Activated T-cell treated with anti-CD3 and anti-CD28 coated beads for 24 hours (primary cell): Measurements from ENCODE around the gene SFI1.
"Not testable (repeated sequence)": the region's sequence is repeated elsewhere in the genome, so short reads cannot be mapped to it uniquely, and the experiment has no call there.

ENCODE experiments used
- DNase-seq: peaks from one replicate; pipeline ENCODE4 v3.0.0-alpha.2; 2020; ENCODE audit warnings: low read depth

SFI1 gene

DNA sequence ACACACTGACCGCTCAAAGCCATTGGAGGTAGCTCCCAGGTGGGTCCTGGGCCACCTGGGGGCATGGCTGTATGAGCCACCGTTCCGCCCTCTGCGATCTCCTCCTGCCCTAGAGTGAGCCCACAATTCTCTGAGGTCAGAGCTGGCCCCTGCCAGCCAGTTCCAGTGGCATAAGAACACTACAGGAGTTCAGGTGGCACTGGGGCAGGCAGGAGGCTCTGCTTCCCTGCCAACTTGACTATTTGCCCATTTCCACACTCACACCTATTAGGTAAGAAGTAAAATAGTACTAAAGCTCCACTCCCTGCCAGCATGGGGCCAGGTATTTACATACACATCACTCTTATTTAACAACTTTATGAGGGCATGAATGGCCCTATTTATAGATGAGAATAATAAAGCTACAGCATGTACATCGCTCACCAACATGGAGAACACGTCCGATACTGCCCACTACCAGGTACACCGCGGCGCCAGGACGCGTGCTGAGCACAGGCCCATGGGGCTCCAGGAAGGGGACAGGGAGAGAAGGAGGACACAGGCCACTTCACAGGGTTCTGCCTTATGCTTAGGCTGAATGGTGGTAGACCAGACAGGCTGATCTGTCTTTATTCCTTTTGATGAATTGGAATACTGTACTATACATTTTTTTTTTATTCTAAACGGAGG is 139.4 kb downstream of the SFI1 start:
- DNase-seq: no peak

DNA sequence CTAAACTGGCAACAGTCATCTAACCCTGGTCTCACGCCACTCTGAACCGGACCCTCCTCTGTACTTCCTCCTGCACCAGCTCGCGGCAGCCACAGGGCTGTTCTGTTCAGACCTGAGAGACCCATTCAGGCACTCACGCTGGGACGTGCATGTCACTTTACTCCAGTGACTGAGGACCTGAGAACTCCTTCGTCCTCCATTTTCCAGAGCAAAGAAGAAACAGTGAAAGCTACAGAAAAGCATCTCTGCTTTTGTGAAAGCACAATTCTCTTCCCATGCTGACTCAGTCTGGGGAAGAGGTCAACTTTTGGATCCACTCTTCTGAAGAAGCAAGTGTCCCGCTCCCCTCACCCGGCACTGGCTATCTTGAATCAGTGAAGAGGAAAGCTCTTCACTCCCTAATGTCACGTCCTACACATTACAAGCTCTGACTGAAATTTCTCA is 141.1 kb downstream of the SFI1 start:
- no peak for DNase-seq

- DNase-seq: no peak
Observed at GRCh38 chr22:31637891-31638618, 141.7 kb downstream of the SFI1 start.

GRCh38 chr22:31639436-31640039 is 143.2 kb downstream of the SFI1 start:
- DNase-seq: no peak

- peak; percentile 41 for DNase-seq
Observed at GRCh38 chr22:31646186-31647019, 150.1 kb downstream of the SFI1 start.

DNA sequence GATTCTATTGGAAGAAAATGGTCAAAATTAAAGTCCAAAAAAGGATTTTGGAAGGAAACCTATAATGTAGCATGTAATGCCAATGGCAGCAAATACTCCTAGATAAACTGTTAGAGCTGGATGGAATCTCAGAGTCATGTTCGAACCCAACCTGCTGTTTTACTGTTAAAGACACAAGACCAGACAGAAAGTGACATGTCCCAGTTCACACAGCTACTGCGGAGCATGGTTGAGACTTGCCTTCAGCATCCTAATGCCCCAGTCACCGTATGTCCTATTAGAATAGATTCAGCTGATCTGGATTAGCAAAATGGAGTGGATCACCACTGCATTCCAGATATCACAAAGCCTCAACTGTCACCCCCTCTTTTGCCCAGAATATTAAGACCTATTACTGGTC is 150.7 kb downstream of the SFI1 start:
- DNase-seq: no peak

DNA sequence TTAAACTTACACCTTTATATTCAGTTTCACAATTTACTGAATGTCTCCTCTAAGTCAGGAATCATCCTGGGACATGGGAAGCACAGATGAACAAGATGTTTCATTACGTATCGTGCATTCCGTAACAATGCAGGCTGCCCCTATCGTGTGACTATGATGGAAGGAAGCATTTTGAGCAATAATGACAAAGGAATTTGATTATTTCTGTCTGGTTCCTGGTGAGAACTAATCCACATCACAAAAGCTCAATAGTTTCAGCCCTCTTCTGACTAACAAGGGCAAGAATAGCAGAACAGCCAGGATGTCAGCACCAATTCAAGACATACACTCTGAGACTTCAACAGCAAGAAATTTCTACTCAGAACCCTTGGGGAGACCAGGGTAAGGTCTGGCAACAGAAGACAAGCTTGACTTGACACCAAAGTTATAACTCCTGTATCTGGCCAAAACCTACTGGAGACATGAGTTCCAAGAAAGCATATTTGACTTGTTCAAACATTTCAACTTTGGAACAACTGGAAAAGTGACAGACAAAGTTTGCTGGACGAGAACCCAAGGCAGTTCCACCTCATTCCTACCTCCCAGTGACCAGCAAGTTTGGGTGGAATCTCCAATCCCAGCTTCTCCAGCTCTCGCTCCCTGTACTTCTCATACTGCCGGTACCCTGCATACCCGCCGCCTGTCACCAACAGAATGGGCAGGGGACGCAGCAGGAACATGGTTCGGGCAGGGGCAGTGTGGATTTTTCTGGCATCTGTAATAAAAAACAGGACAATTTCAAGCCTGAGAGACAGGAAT is 151.4 kb downstream of the SFI1 start:
- no peak for DNase-seq

DNA sequence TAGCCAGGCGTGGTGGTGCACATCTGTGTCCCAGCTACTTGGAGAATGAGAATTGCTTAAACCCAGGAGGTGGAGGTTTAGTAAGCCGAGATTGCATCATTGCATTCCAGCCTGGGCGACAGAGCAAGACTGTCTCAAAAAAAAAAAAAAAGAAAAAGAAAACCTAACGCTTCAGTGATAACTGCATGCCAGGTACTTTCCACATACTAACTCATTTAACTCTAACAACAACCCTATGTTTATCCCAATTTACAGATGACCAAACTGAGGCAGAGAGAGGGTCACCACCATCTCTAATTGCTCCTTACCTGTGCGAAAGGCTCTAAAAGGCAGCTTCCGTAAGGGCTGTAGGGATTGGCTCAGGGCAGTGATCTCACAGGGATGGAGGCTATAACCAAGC is 154.1 kb downstream of the SFI1 start:
- no peak for DNase-seq

- no peak for DNase-seq
Observed at GRCh38 chr22:31651664-31652063, 155.3 kb downstream of the SFI1 start.

DNA sequence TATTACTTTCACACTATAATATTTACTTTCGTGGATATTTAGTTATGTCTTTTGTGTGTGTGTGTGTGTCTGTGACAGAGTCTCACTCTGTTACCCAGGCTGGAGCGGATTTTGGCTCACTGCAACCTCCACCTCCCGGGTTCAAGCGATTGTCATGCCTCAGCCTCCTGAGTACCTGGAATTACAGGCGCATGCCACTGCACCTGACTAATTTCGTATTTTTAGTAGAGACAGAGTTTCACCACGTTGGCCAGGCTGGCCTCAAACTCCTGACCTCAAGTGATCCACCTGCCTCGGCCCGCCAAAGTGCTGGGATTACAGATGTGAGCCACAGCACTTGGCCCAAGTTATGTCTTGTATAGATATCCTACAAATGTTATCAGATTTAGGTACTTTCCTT is 155.8 kb downstream of the SFI1 start:
- no peak for DNase-seq

GRCh38 chr22:31652911-31653684 is 156.8 kb downstream of the SFI1 start:
- DNase-seq: no peak

DNA sequence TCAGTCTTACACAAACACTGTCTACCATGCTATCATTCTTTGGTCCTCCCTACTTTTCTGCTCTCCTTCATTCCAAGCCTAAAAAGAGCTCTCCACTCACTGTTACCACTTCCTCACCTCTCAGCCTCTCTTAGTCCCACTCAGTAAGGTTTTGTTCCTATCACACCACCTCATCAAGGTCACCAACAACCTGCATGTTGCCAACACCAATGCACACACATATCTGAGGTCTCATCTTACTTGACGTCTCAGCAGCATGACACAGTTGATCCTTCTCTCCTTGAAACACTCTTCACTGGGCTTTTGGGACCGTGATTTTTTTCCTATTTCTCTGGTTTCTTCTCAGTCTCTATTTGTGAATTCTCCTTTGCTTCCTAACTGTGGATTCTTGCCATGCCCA is 157.6 kb downstream of the SFI1 start:
- DNase-seq: no peak

- DNase-seq: no peak
Observed at GRCh38 chr22:31654408-31654807, 158.1 kb downstream of the SFI1 start.

- DNase-seq: no peak
Observed at GRCh38 chr22:31659246-31659645, 162.9 kb downstream of the SFI1 start.

DNA sequence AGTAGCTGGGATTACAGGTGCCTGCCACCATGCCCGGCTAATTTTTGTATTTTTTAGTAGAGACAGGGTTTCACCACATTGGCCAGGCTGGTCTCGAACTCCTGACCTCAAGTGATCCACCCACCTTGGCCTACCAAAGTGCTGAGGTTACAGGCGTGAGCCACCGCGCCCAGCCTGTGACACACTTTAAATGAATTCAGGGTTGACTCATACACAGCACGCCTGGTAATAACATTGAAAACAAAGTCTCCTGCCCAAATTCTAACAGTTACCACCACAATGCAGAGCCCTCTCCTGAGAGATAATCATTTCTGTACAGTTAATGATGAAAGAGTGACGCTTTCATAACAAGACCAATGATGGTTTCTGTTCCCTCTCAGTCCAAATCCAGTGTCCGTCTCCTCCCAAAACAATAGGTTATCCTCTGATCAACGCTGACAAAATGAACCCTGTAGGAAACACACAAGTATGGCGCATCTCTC is 164.6 kb downstream of the SFI1 start:
- not testable (repeated sequence) for DNase-seq

GRCh38 chr22:31661851-31662667 is 165.7 kb downstream of the SFI1 start, which contains the start of gene PISD:
TSS of gene PISD (minus strand) at chr22:31662215. CDS start at chr22:31662208, 7 bp downstream.
- DNase-seq: peak; percentile 94

- no peak for DNase-seq
Observed at GRCh38 chr22:31662668-31663037, 166.3 kb downstream of the SFI1 start.
